HepG2 (cell line): ENCODE data around the gene CASP1. TPM values are rescaled to one million over a fixed set of nuclear protein-coding genes. Genes with fewer than 3 reads are reported as not detected.
A peak's percentile ranks its signal among the peaks of the same experiment; 100 is the strongest.

Experiments
- BCL6 ChIP-seq: IDR thresholded peaks from 2 replicates; pipeline ENCODE4 v1.6.1; 2016; ENCODE audit warnings: missing genetic modification reagents, missing compliant biosample characterization
- ELF3 ChIP-seq: IDR thresholded peaks from 2 replicates; pipeline ENCODE4 v1.6.1; 2016; ENCODE audit warnings: missing genetic modification reagents, missing compliant biosample characterization
- FIP1L1 ChIP-seq: fragments of 200-400 bp; formaldehyde crosslinking; IDR thresholded peaks from 2 replicates; pipeline ENCODE4 v1.6.1; 2018; ENCODE audit warnings: low read depth, mild to moderate bottlenecking, low read length, moderate library complexity, borderline replicate concordance; ENCODE audit not compliant: insufficient read depth
- GATA4 ChIP-seq: sonication (generic); IDR thresholded peaks from 2 replicates; pipeline ENCODE4 v1.6.1; 2016; ENCODE audit warnings: antibody characterized with exemption, low read depth, borderline replicate concordance
- HMGA1 ChIP-seq: sonication (generic); formaldehyde crosslinking; conservative IDR thresholded peaks from 2 replicates; pipeline ENCODE4 v1.4.0; 2020; ENCODE audit warnings: missing genetic modification reagents
- NPAS2 ChIP-seq: sonication (generic); formaldehyde crosslinking; IDR thresholded peaks from 2 replicates; pipeline ENCODE4 v1.8.0; 2022; ENCODE audit warnings: mild to moderate bottlenecking, missing genetic modification reagents, borderline replicate concordance
- NR1H2 ChIP-seq: sonication (generic); formaldehyde crosslinking; IDR thresholded peaks from 2 replicates; pipeline ENCODE4 v1.8.1; 2022; ENCODE audit warnings: low read depth, missing genetic modification reagents, borderline replicate concordance
- TBL1XR1 ChIP-seq: fragments of 150-350 bp; IDR thresholded peaks from 2 replicates; pipeline ENCODE4 v1.6.1; 2014; ENCODE audit warnings: borderline replicate concordance, low read length; ENCODE audit not compliant: partially characterized antibody
- ZMAT3 ChIP-seq: sonication (generic); formaldehyde crosslinking; conservative IDR thresholded peaks from 2 replicates; pipeline ENCODE4 v1.7.0; 2021; ENCODE audit warnings: missing genetic modification reagents
- ZMYM2 ChIP-seq: sonication (generic); formaldehyde crosslinking; IDR thresholded peaks from 2 replicates; pipeline ENCODE4 v1.8.0; 2022; ENCODE audit warnings: mild to moderate bottlenecking, missing genetic modification reagents
- ZNF136 ChIP-seq: sonication (generic); formaldehyde crosslinking; IDR thresholded peaks from 2 replicates; pipeline ENCODE4 v1.8.1; 2022; ENCODE audit warnings: low read depth, mild to moderate bottlenecking, moderate library complexity, missing genetic modification reagents
- ZNF761 ChIP-seq: sonication (generic); formaldehyde crosslinking; conservative IDR thresholded peaks from 2 replicates; pipeline ENCODE4 v1.4.0; 2020; ENCODE audit warnings: mild to moderate bottlenecking, missing genetic modification reagents
- polyA plus RNA-seq, 8 experiments: library from polyadenylated mRNA; depleted of rRNA in 3 of 8; stranded (reverse) in 7 of 8; unstranded in 1 of 8; fragments of >200 nt; fragmentation: Illumina TruSeq in 4 of 8; extraction: Trizol in 4 of 8; gene quantifications; 2 replicates each; pipeline versions ENCODE4 v1.2.1 to v1.2.3, GENCODE V29; 2011 to 2016; ENCODE audit warnings: low read depth in 4 of 8, missing spikeins in 1 of 8, mixed read lengths in 1 of 8; ENCODE audit not compliant: insufficient read depth in 1 of 8
- total RNA-seq, 5 experiments: library from RNA; depleted of rRNA; stranded (reverse); fragments of >200 nt; fragmentation: Illumina TruSeq; extraction: Trizol; gene quantifications; 2 replicates each; pipeline ENCODE4 v1.2.3, GENCODE V29; 2016; ENCODE audit warnings: low read depth in 1 of 5
- TF ChIP-seq, protein P1 (sequence below): sonication (generic); formaldehyde crosslinking; IDR thresholded peaks from 2 replicates; pipeline ENCODE4 v1.4.0; 2020; ENCODE audit warnings: mild to moderate bottlenecking, missing genetic modification reagents
- TF ChIP-seq, protein P2 (sequence below): sonication (generic); formaldehyde crosslinking; conservative IDR thresholded peaks from 2 replicates; pipeline ENCODE4 v1.8.0; 2022; ENCODE audit warnings: low read depth, missing genetic modification reagents
- TF ChIP-seq, protein P3 (sequence below): sonication (generic); formaldehyde crosslinking; IDR thresholded peaks from 2 replicates; pipeline ENCODE4 v1.4.0; 2020; ENCODE audit warnings: missing genetic modification reagents
- TF ChIP-seq, protein P4 (sequence below), 2 experiments: fragments of 450-650 bp in 1 of 2; sonication (generic) in 1 of 2; formaldehyde crosslinking; IDR thresholded peaks; 2 replicates each; pipeline versions ENCODE4 v1.5.0 to v1.8.0; 2020 to 2022; ENCODE audit warnings: mild to moderate bottlenecking in 1 of 2, missing genetic modification reagents in 1 of 2
- TF ChIP-seq, protein P5 (sequence below): sonication (generic); formaldehyde crosslinking; IDR thresholded peaks from 2 replicates; pipeline ENCODE4 v1.8.0; 2022; ENCODE audit warnings: mild to moderate bottlenecking, missing genetic modification reagents, borderline replicate concordance

The CASP1 gene
- total and polyA plus RNA-seq, 2 of the 13 experiments (the other 11 are each of a cell fraction or from before 2014, with no cell fraction given): 0.34 to 5.2 TPM

DNA sequence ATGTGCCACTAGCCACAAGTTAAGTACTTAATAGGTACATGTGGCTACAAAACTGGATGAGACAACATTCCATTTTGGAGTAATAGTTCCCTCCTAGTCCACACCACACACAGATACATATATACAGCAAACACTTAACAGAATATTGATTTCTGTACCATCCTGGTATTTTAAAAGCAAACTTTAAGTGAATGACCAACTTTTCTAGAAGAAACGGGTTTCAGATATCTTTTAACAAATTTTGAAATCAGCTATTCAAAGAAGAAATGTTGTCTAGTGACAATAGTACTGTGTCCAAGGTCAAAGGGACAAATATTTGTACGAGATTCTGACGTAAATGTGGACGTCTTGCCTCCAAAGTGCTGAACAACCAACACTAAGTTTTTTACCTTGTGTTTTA lies 22.5 kb upstream of the CASP1 start (continued):
- TF ChIP-seq, protein P1, sequence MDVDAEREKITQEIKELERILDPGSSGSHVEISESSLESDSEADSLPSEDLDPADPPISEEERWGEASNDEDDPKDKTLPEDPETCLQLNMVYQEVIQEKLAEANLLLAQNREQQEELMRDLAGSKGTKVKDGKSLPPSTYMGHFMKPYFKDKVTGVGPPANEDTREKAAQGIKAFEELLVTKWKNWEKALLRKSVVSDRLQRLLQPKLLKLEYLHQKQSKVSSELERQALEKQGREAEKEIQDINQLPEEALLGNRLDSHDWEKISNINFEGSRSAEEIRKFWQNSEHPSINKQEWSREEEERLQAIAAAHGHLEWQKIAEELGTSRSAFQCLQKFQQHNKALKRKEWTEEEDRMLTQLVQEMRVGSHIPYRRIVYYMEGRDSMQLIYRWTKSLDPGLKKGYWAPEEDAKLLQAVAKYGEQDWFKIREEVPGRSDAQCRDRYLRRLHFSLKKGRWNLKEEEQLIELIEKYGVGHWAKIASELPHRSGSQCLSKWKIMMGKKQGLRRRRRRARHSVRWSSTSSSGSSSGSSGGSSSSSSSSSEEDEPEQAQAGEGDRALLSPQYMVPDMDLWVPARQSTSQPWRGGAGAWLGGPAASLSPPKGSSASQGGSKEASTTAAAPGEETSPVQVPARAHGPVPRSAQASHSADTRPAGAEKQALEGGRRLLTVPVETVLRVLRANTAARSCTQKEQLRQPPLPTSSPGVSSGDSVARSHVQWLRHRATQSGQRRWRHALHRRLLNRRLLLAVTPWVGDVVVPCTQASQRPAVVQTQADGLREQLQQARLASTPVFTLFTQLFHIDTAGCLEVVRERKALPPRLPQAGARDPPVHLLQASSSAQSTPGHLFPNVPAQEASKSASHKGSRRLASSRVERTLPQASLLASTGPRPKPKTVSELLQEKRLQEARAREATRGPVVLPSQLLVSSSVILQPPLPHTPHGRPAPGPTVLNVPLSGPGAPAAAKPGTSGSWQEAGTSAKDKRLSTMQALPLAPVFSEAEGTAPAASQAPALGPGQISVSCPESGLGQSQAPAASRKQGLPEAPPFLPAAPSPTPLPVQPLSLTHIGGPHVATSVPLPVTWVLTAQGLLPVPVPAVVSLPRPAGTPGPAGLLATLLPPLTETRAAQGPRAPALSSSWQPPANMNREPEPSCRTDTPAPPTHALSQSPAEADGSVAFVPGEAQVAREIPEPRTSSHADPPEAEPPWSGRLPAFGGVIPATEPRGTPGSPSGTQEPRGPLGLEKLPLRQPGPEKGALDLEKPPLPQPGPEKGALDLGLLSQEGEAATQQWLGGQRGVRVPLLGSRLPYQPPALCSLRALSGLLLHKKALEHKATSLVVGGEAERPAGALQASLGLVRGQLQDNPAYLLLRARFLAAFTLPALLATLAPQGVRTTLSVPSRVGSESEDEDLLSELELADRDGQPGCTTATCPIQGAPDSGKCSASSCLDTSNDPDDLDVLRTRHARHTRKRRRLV (CRISPR knock-in tag): no peak
- TF ChIP-seq, protein P2, sequence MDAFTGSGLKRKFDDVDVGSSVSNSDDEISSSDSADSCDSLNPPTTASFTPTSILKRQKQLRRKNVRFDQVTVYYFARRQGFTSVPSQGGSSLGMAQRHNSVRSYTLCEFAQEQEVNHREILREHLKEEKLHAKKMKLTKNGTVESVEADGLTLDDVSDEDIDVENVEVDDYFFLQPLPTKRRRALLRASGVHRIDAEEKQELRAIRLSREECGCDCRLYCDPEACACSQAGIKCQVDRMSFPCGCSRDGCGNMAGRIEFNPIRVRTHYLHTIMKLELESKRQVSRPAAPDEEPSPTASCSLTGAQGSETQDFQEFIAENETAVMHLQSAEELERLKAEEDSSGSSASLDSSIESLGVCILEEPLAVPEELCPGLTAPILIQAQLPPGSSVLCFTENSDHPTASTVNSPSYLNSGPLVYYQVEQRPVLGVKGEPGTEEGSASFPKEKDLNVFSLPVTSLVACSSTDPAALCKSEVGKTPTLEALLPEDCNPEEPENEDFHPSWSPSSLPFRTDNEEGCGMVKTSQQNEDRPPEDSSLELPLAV (CRISPR knock-in tag): no peak
- TF ChIP-seq ZNF761 (no peak), NPAS2 (CRISPR knock-in tag) (no peak), GATA4 (no peak), FIP1L1 (no peak), HMGA1 (CRISPR knock-in tag) (no peak), ZNF136 (CRISPR knock-in tag) (no peak), ZMYM2 (CRISPR knock-in tag) (no peak), NR1H2 (CRISPR knock-in tag) (no peak), ZMAT3 (CRISPR knock-in tag) (no peak), ELF3 (peak; percentile 6; the same call in 1 of the 2 replicates), BCL6 (CRISPR knock-in tag) (peak; percentile 67; the same call in 1 of the 2 replicates), TBL1XR1 (no peak)
- TF ChIP-seq, protein P3, sequence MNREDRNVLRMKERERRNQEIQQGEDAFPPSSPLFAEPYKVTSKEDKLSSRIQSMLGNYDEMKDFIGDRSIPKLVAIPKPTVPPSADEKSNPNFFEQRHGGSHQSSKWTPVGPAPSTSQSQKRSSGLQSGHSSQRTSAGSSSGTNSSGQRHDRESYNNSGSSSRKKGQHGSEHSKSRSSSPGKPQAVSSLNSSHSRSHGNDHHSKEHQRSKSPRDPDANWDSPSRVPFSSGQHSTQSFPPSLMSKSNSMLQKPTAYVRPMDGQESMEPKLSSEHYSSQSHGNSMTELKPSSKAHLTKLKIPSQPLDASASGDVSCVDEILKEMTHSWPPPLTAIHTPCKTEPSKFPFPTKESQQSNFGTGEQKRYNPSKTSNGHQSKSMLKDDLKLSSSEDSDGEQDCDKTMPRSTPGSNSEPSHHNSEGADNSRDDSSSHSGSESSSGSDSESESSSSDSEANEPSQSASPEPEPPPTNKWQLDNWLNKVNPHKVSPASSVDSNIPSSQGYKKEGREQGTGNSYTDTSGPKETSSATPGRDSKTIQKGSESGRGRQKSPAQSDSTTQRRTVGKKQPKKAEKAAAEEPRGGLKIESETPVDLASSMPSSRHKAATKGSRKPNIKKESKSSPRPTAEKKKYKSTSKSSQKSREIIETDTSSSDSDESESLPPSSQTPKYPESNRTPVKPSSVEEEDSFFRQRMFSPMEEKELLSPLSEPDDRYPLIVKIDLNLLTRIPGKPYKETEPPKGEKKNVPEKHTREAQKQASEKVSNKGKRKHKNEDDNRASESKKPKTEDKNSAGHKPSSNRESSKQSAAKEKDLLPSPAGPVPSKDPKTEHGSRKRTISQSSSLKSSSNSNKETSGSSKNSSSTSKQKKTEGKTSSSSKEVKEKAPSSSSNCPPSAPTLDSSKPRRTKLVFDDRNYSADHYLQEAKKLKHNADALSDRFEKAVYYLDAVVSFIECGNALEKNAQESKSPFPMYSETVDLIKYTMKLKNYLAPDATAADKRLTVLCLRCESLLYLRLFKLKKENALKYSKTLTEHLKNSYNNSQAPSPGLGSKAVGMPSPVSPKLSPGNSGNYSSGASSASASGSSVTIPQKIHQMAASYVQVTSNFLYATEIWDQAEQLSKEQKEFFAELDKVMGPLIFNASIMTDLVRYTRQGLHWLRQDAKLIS (CRISPR knock-in tag): no peak
- TF ChIP-seq, protein P4, sequence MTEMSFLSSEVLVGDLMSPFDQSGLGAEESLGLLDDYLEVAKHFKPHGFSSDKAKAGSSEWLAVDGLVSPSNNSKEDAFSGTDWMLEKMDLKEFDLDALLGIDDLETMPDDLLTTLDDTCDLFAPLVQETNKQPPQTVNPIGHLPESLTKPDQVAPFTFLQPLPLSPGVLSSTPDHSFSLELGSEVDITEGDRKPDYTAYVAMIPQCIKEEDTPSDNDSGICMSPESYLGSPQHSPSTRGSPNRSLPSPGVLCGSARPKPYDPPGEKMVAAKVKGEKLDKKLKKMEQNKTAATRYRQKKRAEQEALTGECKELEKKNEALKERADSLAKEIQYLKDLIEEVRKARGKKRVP (CRISPR knock-in tag; IDR thresholded peaks at IDR 0.05): no peak
- TF ChIP-seq, protein P5, sequence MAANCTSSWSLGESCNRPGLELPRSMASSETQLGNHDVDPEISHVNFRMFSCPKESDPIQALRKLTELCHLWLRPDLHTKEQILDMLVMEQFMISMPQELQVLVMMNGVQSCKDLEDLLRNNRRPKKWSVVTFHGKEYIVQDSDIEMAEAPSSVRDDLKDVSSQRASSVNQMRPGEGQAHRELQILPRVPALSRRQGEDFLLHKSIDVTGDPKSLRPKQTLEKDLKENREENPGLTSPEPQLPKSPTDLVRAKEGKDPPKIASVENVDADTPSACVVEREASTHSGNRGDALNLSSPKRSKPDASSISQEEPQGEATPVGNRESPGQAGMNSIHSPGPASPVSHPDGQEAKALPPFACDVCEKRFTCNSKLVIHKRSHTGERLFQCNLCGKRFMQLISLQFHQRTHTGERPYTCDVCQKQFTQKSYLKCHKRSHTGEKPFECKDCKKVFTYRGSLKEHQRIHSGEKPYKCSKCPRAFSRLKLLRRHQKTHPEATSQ (CRISPR knock-in tag): no peak
